HEK293 (cell line): ENCODE data around the gene TMIGD1.
A peak's percentile ranks its signal among the peaks of the same experiment; 100 is the strongest.

Experiments used
- IKZF3 ChIP-seq: fragments of 450-650 bp; IDR thresholded peaks from 2 replicates; pipeline ENCODE4 v1.5.0; 2018; ENCODE audit warnings: missing biosample characterization, mild to moderate bottlenecking, missing genetic modification characterization, moderate library complexity
- KLF1 ChIP-seq: fragments of 450-650 bp; formaldehyde crosslinking; IDR thresholded peaks from 2 replicates; pipeline ENCODE4 v1.5.1; 2016; ENCODE audit warnings: missing biosample characterization, missing genetic modification characterization
- RBAK ChIP-seq: fragments of 450-650 bp; formaldehyde crosslinking; IDR thresholded peaks from 2 replicates; pipeline ENCODE4 v1.5.1; 2016; ENCODE audit warnings: missing biosample characterization, missing genetic modification characterization
- SP3 ChIP-seq: fragments of 450-650 bp; formaldehyde crosslinking; IDR thresholded peaks from 2 replicates; pipeline ENCODE4 v1.5.1; 2016; ENCODE audit warnings: missing biosample characterization, missing genetic modification characterization
- ZBTB21 ChIP-seq: fragments of 450-650 bp; formaldehyde crosslinking; IDR thresholded peaks from 2 replicates; pipeline ENCODE4 v1.5.1; 2017; ENCODE audit warnings: missing biosample characterization, missing genetic modification characterization
- ZNF146 ChIP-seq: fragments of 450-650 bp; formaldehyde crosslinking; IDR thresholded peaks from 2 replicates; pipeline ENCODE4 v1.5.1; 2016; ENCODE audit warnings: missing biosample characterization, missing genetic modification characterization
- ZNF366 ChIP-seq: fragments of 450-650 bp; formaldehyde crosslinking; conservative IDR thresholded peaks from 2 replicates; pipeline ENCODE4 v1.5.1; 2016; ENCODE audit warnings: missing biosample characterization, missing genetic modification characterization
- ZNF37A ChIP-seq: fragments of 450-650 bp; IDR thresholded peaks from 2 replicates; pipeline ENCODE4 v1.5.1; 2018; ENCODE audit warnings: missing biosample characterization, missing genetic modification characterization
- ZNF391 ChIP-seq: fragments of 450-650 bp; formaldehyde crosslinking; IDR thresholded peaks from 2 replicates; pipeline ENCODE4 v1.5.1; 2016; ENCODE audit warnings: low read depth, missing biosample characterization, missing genetic modification characterization, borderline replicate concordance
- ZNF571 ChIP-seq: fragments of 450-650 bp; formaldehyde crosslinking; IDR thresholded peaks from 2 replicates; pipeline ENCODE4 v1.5.0; 2017; ENCODE audit warnings: missing biosample characterization, missing genetic modification characterization
- ZNF623 ChIP-seq: fragments of 450-650 bp; formaldehyde crosslinking; IDR thresholded peaks from 2 replicates; pipeline ENCODE4 v1.5.1; 2016; ENCODE audit warnings: missing biosample characterization, missing genetic modification characterization
- ZNF76 ChIP-seq: fragments of 450-650 bp; formaldehyde crosslinking; IDR thresholded peaks from 2 replicates; pipeline ENCODE4; 2016; ENCODE audit warnings: low read depth, missing biosample characterization, missing genetic modification characterization, borderline replicate concordance
- ZXDB ChIP-seq: fragments of 450-650 bp; formaldehyde crosslinking; IDR thresholded peaks from 2 replicates; pipeline ENCODE4 v1.5.1; 2016; ENCODE audit warnings: missing biosample characterization, missing genetic modification characterization
- TF ChIP-seq, protein P1 (sequence below): fragments of 450-650 bp; formaldehyde crosslinking; IDR thresholded peaks from 2 replicates; pipeline ENCODE4 v1.5.1; 2016; ENCODE audit warnings: missing biosample characterization, missing genetic modification characterization
- TF ChIP-seq, protein P2 (sequence below): fragments of 450-650 bp; formaldehyde crosslinking; IDR thresholded peaks from 2 replicates; pipeline ENCODE4 v1.5.1; 2016; ENCODE audit warnings: missing biosample characterization, missing genetic modification characterization
- TF ChIP-seq, protein P3 (sequence below): fragments of 450-650 bp; formaldehyde crosslinking; IDR thresholded peaks from 2 replicates; pipeline ENCODE4 v1.5.1; 2016; ENCODE audit warnings: missing biosample characterization, missing genetic modification characterization
- TF ChIP-seq, protein P4 (sequence below): fragments of 450-650 bp; formaldehyde crosslinking; IDR thresholded peaks from 2 replicates; pipeline ENCODE4 v1.5.1; 2016; ENCODE audit warnings: missing biosample characterization, missing genetic modification characterization
- TF ChIP-seq, protein P5 (sequence below): fragments of 450-650 bp; formaldehyde crosslinking; IDR thresholded peaks from 2 replicates; pipeline ENCODE4 v1.5.1; 2017; ENCODE audit warnings: missing biosample characterization, missing genetic modification characterization
- TF ChIP-seq, protein P6 (sequence below): fragments of 450-650 bp; formaldehyde crosslinking; IDR thresholded peaks from 2 replicates; pipeline ENCODE4 v1.5.1; 2016; ENCODE audit warnings: missing biosample characterization, missing genetic modification characterization
- TF ChIP-seq, protein P7 (sequence below): fragments of 450-650 bp; formaldehyde crosslinking; IDR thresholded peaks from 2 replicates; pipeline ENCODE4 v1.5.1; 2016; ENCODE audit warnings: missing biosample characterization, missing genetic modification characterization, borderline replicate concordance

The TMIGD1 gene

DNA sequence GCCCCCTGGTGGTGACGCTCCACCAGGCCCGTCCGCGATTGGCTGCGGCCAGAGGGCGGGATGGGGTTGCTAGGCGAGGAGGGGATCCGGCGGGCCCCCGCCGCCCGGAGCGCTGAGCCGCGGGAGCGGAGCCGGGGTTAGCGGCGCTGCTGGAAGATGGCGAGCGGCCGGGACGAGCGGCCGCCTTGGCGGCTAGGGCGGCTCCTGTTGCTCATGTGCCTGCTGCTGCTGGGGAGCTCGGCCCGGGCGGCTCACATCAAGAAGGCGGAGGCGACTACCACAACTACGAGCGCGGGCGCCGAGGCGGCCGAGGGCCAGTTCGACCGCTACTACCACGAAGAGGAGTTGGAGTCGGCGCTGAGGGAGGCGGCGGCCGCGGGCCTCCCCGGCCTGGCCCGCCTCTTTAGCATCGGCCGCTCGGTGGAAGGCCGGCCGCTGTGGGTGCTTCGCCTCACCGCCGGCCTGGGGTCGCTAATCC is 45.0 kb upstream of the TMIGD1 start, which contains the start of gene CPD (continued):
- TF ChIP-seq, protein P1, sequence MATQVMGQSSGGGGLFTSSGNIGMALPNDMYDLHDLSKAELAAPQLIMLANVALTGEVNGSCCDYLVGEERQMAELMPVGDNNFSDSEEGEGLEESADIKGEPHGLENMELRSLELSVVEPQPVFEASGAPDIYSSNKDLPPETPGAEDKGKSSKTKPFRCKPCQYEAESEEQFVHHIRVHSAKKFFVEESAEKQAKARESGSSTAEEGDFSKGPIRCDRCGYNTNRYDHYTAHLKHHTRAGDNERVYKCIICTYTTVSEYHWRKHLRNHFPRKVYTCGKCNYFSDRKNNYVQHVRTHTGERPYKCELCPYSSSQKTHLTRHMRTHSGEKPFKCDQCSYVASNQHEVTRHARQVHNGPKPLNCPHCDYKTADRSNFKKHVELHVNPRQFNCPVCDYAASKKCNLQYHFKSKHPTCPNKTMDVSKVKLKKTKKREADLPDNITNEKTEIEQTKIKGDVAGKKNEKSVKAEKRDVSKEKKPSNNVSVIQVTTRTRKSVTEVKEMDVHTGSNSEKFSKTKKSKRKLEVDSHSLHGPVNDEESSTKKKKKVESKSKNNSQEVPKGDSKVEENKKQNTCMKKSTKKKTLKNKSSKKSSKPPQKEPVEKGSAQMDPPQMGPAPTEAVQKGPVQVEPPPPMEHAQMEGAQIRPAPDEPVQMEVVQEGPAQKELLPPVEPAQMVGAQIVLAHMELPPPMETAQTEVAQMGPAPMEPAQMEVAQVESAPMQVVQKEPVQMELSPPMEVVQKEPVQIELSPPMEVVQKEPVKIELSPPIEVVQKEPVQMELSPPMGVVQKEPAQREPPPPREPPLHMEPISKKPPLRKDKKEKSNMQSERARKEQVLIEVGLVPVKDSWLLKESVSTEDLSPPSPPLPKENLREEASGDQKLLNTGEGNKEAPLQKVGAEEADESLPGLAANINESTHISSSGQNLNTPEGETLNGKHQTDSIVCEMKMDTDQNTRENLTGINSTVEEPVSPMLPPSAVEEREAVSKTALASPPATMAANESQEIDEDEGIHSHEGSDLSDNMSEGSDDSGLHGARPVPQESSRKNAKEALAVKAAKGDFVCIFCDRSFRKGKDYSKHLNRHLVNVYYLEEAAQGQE: no peak
- TF ChIP-seq ZXDB (no peak), ZNF623 (no peak), ZNF76 (tag by site-specific recombination) (peak; percentile 41; the same call in 1 of the 2 replicates), ZNF37A (tag by site-specific recombination) (0 out of 2 replicates have a peak, but pooled peaks have one; percentile 8), ZNF146 (no peak), ZNF366 (tag by site-specific recombination) (no peak), IKZF3 (tag by site-specific recombination) (peak; percentile 20; the same call in 1 of the 2 replicates), KLF1 (tag by site-specific recombination) (no peak), ZBTB21 (tag by site-specific recombination) (no peak), ZNF391 (tag by site-specific recombination) (peak; percentile 69; the same call in 1 of the 2 replicates), SP3 (tag by site-specific recombination) (peak; percentile 75; the same call in 1 of the 2 replicates), ZNF571 (tag by site-specific recombination) (no peak), RBAK (tag by site-specific recombination) (no peak)
- TF ChIP-seq, protein P2, sequence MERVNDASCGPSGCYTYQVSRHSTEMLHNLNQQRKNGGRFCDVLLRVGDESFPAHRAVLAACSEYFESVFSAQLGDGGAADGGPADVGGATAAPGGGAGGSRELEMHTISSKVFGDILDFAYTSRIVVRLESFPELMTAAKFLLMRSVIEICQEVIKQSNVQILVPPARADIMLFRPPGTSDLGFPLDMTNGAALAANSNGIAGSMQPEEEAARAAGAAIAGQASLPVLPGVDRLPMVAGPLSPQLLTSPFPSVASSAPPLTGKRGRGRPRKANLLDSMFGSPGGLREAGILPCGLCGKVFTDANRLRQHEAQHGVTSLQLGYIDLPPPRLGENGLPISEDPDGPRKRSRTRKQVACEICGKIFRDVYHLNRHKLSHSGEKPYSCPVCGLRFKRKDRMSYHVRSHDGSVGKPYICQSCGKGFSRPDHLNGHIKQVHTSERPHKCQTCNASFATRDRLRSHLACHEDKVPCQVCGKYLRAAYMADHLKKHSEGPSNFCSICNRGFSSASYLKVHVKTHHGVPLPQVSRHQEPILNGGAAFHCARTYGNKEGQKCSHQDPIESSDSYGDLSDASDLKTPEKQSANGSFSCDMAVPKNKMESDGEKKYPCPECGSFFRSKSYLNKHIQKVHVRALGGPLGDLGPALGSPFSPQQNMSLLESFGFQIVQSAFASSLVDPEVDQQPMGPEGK (tag by site-specific recombination): peak; percentile 90
- TF ChIP-seq, protein P3, sequence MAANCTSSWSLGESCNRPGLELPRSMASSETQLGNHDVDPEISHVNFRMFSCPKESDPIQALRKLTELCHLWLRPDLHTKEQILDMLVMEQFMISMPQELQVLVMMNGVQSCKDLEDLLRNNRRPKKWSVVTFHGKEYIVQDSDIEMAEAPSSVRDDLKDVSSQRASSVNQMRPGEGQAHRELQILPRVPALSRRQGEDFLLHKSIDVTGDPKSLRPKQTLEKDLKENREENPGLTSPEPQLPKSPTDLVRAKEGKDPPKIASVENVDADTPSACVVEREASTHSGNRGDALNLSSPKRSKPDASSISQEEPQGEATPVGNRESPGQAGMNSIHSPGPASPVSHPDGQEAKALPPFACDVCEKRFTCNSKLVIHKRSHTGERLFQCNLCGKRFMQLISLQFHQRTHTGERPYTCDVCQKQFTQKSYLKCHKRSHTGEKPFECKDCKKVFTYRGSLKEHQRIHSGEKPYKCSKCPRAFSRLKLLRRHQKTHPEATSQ (tag by site-specific recombination): 0 out of 2 replicates have a peak, but pooled peaks have one; percentile 47
- TF ChIP-seq, protein P4, sequence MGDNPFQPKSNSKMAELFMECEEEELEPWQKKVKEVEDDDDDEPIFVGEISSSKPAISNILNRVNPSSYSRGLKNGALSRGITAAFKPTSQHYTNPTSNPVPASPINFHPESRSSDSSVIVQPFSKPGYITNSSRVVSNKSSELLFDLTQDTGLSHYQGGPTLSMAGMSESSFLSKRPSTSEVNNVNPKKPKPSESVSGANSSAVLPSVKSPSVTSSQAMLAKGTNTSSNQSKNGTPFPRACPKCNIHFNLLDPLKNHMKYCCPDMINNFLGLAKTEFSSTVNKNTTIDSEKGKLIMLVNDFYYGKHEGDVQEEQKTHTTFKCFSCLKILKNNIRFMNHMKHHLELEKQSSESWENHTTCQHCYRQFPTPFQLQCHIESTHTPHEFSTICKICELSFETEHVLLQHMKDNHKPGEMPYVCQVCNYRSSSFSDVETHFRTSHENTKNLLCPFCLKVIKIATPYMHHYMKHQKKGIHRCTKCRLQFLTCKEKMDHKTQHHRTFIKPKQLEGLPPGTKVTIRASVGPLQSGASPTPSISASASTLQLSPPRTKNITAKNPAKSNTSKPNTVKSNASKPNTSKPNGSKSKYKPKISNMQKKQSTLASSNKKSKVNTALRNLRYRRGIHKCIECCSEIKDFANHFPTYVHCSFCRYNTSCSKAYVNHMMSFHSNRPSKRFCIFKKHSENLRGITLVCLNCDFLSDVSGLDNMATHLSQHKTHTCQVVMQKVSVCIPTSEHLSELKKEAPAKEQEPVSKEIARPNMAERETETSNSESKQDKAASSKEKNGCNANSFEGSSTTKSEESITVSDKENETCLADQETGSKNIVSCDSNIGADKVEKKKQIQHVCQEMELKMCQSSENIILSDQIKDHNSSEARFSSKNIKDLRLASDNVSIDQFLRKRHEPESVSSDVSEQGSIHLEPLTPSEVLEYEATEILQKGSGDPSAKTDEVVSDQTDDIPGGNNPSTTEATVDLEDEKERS (tag by site-specific recombination): no peak
- TF ChIP-seq, protein P5, sequence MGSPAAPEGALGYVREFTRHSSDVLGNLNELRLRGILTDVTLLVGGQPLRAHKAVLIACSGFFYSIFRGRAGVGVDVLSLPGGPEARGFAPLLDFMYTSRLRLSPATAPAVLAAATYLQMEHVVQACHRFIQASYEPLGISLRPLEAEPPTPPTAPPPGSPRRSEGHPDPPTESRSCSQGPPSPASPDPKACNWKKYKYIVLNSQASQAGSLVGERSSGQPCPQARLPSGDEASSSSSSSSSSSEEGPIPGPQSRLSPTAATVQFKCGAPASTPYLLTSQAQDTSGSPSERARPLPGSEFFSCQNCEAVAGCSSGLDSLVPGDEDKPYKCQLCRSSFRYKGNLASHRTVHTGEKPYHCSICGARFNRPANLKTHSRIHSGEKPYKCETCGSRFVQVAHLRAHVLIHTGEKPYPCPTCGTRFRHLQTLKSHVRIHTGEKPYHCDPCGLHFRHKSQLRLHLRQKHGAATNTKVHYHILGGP: no peak
- TF ChIP-seq, protein P6, sequence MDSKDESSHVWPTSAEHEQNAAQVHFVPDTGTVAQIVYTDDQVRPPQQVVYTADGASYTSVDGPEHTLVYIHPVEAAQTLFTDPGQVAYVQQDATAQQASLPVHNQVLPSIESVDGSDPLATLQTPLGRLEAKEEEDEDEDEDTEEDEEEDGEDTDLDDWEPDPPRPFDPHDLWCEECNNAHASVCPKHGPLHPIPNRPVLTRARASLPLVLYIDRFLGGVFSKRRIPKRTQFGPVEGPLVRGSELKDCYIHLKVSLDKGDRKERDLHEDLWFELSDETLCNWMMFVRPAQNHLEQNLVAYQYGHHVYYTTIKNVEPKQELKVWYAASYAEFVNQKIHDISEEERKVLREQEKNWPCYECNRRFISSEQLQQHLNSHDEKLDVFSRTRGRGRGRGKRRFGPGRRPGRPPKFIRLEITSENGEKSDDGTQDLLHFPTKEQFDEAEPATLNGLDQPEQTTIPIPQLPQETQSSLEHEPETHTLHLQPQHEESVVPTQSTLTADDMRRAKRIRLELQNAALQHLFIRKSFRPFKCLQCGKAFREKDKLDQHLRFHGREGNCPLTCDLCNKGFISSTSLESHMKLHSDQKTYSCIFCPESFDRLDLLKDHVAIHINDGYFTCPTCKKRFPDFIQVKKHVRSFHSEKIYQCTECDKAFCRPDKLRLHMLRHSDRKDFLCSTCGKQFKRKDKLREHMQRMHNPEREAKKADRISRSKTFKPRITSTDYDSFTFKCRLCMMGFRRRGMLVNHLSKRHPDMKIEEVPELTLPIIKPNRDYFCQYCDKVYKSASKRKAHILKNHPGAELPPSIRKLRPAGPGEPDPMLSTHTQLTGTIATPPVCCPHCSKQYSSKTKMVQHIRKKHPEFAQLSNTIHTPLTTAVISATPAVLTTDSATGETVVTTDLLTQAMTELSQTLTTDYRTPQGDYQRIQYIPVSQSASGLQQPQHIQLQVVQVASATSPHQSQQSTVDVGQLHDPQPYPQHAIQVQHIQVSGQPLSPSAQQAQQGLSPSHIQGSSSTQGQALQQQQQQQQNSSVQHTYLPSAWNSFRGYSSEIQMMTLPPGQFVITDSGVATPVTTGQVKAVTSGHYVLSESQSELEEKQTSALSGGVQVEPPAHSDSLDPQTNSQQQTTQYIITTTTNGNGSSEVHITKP: 0 out of 2 replicates have a peak, but pooled peaks have one; percentile 15
- TF ChIP-seq, protein P7, sequence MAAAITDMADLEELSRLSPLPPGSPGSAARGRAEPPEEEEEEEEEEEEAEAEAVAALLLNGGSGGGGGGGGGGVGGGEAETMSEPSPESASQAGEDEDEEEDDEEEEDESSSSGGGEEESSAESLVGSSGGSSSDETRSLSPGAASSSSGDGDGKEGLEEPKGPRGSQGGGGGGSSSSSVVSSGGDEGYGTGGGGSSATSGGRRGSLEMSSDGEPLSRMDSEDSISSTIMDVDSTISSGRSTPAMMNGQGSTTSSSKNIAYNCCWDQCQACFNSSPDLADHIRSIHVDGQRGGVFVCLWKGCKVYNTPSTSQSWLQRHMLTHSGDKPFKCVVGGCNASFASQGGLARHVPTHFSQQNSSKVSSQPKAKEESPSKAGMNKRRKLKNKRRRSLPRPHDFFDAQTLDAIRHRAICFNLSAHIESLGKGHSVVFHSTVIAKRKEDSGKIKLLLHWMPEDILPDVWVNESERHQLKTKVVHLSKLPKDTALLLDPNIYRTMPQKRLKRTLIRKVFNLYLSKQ (tag by site-specific recombination): no peak
